Measurements from ENCODE around the gene RAB9B.
"Not testable (repeated sequence)": the region's sequence is repeated elsewhere in the genome, so short reads cannot be mapped to it uniquely, and the experiment has no call there.

Gene RAB9B

GRCh38 chrX:103831803-103832544, at the start of gene RAB9B:
Gene RAB9B, minus strand, starts transcription at chrX:103832257. Its CDS starts 6,473 bp downstream, at chrX:103825784.
- DNase-seq, result peak in 12 of 14 donors; percentile 30 to 72 (median 52)

- no peak for DNase-seq
Observed at GRCh38 chrX:103879339-103879738, 47.3 kb upstream of the RAB9B start.

- no peak for DNase-seq
Observed at GRCh38 chrX:103878466-103879122, 46.5 kb upstream of the RAB9B start.

- no peak for DNase-seq
Observed at GRCh38 chrX:103877571-103877970, 45.5 kb upstream of the RAB9B start.

GRCh38 chrX:103864886-103865534, 33.0 kb upstream of the RAB9B start:
- no peak for DNase-seq

GRCh38 chrX:103864149-103864548, 32.1 kb upstream of the RAB9B start:
- no peak for DNase-seq

- no peak for DNase-seq
Observed at GRCh38 chrX:103861200-103861599, 29.1 kb upstream of the RAB9B start.

- no peak for DNase-seq
Observed at GRCh38 chrX:103849558-103849957, 17.5 kb upstream of the RAB9B start.

- no peak for DNase-seq
Observed at GRCh38 chrX:103847174-103847870, 15.3 kb upstream of the RAB9B start.

GRCh38 chrX:103846386-103846785, 14.3 kb upstream of the RAB9B start:
- no peak for DNase-seq

- DNase-seq, result peak in 9 of 14 donors; percentile 0 to 34 (median 19)
Observed at GRCh38 chrX:103845165-103845653, 13.2 kb upstream of the RAB9B start.

GRCh38 chrX:103839404-103839803, 7.3 kb upstream of the RAB9B start:
- DNase-seq, result no peak

GRCh38 chrX:103831342-103831802, 685 bp downstream of the RAB9B start:
- peak in 1 of 14 donors; percentile 73 for DNase-seq

- DNase-seq, result peak in 1 of 14 donors; percentile 70
Observed at GRCh38 chrX:103830848-103831247, 1.2 kb downstream of the RAB9B start.

GRCh38 chrX:103828529-103828928, 3.5 kb downstream of the RAB9B start:
- DNase-seq, result peak in 1 of 14 donors; percentile 22

GRCh38 chrX:103825881-103826280, 6.2 kb downstream of the RAB9B start:
- DNase-seq, result peak in 1 of 14 donors; percentile 77

- no peak for DNase-seq
Observed at GRCh38 chrX:103823591-103823990, 8.5 kb downstream of the RAB9B start.

- DNase-seq, result not testable (repeated sequence)
Observed at GRCh38 chrX:103820802-103821201, 11.3 kb downstream of the RAB9B start.

GRCh38 chrX:103818842-103819619, 13.0 kb downstream of the RAB9B start:
- DNase-seq, result peak in 1 of 14 donors; percentile 2

GRCh38 chrX:103817502-103817901, 14.6 kb downstream of the RAB9B start:
- DNase-seq, result peak in 2 of 14 donors; percentile 8 to 9

- DNase-seq, result not testable (repeated sequence)
Observed at GRCh38 chrX:103817101-103817500, 15.0 kb downstream of the RAB9B start.

- no peak for DNase-seq
Observed at GRCh38 chrX:103811858-103812257, 20.2 kb downstream of the RAB9B start.

Data from C1 segment of cervical spinal cord (tissue), 14 donors.